Non-pigmented ciliary epithelial cell (primary cell): ENCODE measurements around the gene PRKG1.
"Not testable (repeated sequence)": the region's sequence is repeated elsewhere in the genome, so short reads cannot be mapped to it uniquely, and the experiment has no call there.

Experiments used
- DNase-seq: peaks from one replicate; pipeline ENCODE4 v3.0.0-alpha.2; 2010; ENCODE audit warnings: low read depth

Gene PRKG1

GRCh38 chr10:51658000-51658399 lies 583.7 kb downstream of the PRKG1 start:
- no peak for DNase-seq

- DNase-seq: no peak
Measured at GRCh38 chr10:51659344-51659743, 585.1 kb downstream of the PRKG1 start.

GRCh38 chr10:51663086-51663485 lies 588.8 kb downstream of the PRKG1 start:
- DNase-seq: no peak

GRCh38 chr10:51666456-51666855 lies 592.2 kb downstream of the PRKG1 start:
- no peak for DNase-seq

GRCh38 chr10:51667678-51668335 lies 593.5 kb downstream of the PRKG1 start:
- no peak for DNase-seq

GRCh38 chr10:51668336-51668689 lies 594.0 kb downstream of the PRKG1 start:
- DNase-seq: no peak

GRCh38 chr10:51669041-51669440 lies 594.8 kb downstream of the PRKG1 start:
- no peak for DNase-seq

- no peak for DNase-seq
Measured at GRCh38 chr10:51672039-51672535, 597.8 kb downstream of the PRKG1 start.

- no peak for DNase-seq
Measured at GRCh38 chr10:51675088-51675487, 600.8 kb downstream of the PRKG1 start.

GRCh38 chr10:51679841-51680240 lies 605.6 kb downstream of the PRKG1 start:
- no peak for DNase-seq

GRCh38 chr10:51683031-51683691 lies 608.9 kb downstream of the PRKG1 start:
- DNase-seq: no peak

- no peak for DNase-seq
Measured at GRCh38 chr10:51685768-51686167, 611.5 kb downstream of the PRKG1 start.

- DNase-seq: no peak
Measured at GRCh38 chr10:51687296-51687695, 613.0 kb downstream of the PRKG1 start.

- DNase-seq: not testable (repeated sequence)
Measured at GRCh38 chr10:51688826-51689225, 614.5 kb downstream of the PRKG1 start.

GRCh38 chr10:51689536-51689935 lies 615.2 kb downstream of the PRKG1 start:
- no peak for DNase-seq

GRCh38 chr10:51691135-51691534 lies 616.8 kb downstream of the PRKG1 start:
- DNase-seq: no peak

- no peak for DNase-seq
Measured at GRCh38 chr10:51694086-51694768, 619.9 kb downstream of the PRKG1 start.

- DNase-seq: no peak
Measured at GRCh38 chr10:51696251-51696650, 622.0 kb downstream of the PRKG1 start.

- DNase-seq: no peak
Measured at GRCh38 chr10:51698473-51699063, 624.3 kb downstream of the PRKG1 start.

- no peak for DNase-seq
Measured at GRCh38 chr10:51699145-51699474, 624.8 kb downstream of the PRKG1 start.

- DNase-seq: peak; percentile 75
Measured at GRCh38 chr10:51699475-51700227, 625.4 kb downstream of the PRKG1 start, which contains the start of gene CSTF2T. Gene CSTF2T (minus strand): TSS chr10:51699595. CDS start chr10:51699549, 46 bp downstream.

GRCh38 chr10:51700228-51700817 lies 626.0 kb downstream of the PRKG1 start:
- no peak for DNase-seq
